Left renal pelvis (tissue), 4 donors: ENCODE measurements around the gene ANKLE2. TPM values are rescaled to one million over a fixed set of nuclear protein-coding genes. Genes with fewer than 3 reads are reported as not detected.
"Not testable (repeated sequence)": the region's sequence is repeated elsewhere in the genome, so short reads cannot be mapped to it uniquely, and the experiment has no call there.

Experiments used
- DNase-seq, 4 donors: peaks; one replicate each; pipeline ENCODE4 v3.0.0-alpha.2; 2013; ENCODE audit warnings: low read depth in 4 of 4, low spot score in 3 of 4
- polyA plus RNA-seq, 4 donors: library from polyadenylated mRNA; unstranded; fragments of 120-200 nt; gene quantifications; one replicate each; pipeline ENCODE4 v1.2.1, GENCODE V29; 2013; ENCODE audit not compliant: insufficient read length in 4 of 4

The ANKLE2 gene
- 10 to 100 TPM; 60.5 to 83.9 (median 67.6) TPM for polyA plus RNA-seq

GRCh38 chr12:132761032-132761920 lies at the start of gene ANKLE2:
ANKLE2 (minus strand) TSS chr12:132761832; CDS start chr12:132761798, 34 bp downstream.
- no peak for DNase-seq

DNA sequence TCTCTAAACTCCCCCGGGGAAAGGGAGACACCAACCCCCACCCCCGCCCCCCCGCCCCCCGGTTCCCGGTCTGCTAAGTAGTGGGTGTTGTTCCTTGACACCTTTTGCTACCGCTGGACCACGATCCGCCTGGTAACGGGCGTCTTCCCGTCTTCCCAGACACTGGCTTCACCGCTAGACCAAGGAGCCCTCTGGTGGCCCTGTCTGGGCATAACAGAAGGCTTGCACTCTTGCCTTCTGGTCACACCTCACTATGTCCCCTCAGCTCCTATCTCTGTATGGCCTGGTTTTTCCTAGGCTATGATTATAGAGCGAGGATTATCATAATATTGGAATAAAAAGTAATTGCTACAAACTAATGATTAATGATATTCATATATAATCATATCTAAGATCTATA lies 47.8 kb upstream of the ANKLE2 start:
- not testable (repeated sequence) for DNase-seq

DNA sequence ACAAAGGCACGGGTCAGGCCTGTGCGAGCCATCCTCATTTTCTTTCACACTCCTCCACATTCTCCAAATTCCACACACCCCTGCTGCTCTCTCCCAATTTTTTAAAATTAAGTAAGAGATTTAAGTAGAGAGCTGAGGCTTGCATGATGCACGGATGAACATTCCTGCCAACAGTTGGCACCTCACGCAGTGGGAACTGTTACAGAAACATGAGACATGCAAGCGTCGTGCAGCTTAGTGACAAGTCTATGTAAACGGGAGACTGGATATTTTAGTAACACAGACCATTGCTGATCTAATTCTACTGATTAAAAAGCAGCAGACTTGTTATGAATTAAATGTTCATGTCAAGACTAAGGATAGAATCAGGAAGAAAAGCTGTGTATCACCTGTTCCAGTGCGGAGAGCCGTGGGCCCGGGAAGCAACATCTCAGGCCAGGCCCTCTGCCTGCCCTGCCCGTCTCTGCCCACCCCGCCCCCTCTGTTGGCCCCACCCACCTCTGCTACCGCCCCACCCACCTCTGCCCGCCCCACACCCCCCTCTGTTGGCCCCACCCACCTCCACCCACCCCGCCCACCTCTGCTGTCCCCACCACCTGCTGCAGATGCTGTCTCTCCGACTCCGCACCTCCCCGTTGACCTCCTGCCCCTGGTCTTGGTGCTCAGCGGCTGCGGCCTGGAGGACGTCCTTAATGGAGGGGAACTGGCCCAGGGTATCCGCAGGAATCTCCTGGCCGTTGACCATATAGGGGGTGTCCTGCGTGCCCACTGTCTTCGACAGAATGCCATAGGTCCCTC lies 45.9 kb upstream of the ANKLE2 start:
- DNase-seq: no peak

DNA sequence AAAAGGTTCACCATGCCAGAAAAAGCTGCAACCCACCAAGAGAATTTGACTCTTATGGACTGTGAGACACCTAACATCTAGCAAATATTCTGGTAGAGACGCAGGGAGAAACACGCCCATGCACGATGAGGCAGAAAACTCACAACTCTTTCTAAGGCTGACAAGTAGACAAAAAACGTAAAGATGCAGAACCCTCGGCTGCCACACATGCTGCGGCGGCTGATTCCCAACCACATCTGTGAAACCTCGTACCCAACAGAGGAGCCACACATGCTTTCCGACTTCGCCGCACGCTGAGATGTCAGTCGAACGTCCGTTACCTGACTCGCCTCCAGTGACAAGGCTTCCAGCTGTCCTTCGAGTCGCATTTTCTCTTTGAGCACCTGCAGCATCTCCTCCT lies 45.2 kb upstream of the ANKLE2 start:
- no peak for DNase-seq

DNA sequence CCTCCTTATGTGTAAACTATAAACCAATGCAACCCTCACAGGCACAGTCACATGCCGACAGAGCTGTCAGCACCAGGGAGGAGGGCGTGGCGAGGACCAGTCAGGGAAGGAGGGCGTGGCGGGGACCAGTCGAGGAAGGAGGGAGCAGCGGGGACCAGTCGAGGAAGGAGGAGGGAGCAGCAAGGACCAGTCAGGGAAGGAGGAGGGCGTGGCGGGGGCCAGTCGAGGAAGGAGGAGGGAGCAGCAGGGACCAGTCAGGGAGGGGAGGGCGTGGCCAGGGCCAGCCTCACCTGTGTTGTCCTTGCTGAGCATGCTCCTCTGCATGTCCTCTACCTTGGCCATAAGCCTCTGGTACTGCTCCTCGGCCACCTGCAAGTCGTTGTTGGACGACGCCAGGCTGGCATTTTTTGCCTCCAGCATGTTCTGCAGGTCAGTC lies 42.8 kb upstream of the ANKLE2 start:
- no peak for DNase-seq

GRCh38 chr12:132803888-132804287 lies 42.3 kb upstream of the ANKLE2 start:
- no peak for DNase-seq

DNA sequence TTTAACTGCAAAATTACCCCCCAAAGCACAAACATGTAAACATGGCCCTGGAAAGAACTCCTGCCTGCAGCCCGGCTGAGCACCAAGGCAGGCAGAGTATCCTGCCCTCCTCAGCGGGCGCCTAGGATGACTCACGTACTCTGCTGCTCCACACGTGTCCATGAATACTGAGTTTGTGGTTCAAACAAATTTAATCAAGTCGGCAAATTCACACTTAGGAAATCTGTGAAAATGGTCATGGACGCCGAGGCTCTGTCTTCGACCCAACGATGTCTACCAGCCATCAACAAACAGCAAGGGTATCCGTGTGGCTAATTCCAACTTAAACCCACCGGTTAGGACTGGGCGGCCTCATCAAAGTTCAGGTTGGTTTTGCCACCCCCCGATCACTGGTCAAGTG lies 41.5 kb upstream of the ANKLE2 start:
- no peak for DNase-seq

GRCh38 chr12:132801741-132802140 lies 40.1 kb upstream of the ANKLE2 start:
- DNase-seq: no peak

GRCh38 chr12:132798836-132799235 lies 37.2 kb upstream of the ANKLE2 start:
- no peak for DNase-seq

DNA sequence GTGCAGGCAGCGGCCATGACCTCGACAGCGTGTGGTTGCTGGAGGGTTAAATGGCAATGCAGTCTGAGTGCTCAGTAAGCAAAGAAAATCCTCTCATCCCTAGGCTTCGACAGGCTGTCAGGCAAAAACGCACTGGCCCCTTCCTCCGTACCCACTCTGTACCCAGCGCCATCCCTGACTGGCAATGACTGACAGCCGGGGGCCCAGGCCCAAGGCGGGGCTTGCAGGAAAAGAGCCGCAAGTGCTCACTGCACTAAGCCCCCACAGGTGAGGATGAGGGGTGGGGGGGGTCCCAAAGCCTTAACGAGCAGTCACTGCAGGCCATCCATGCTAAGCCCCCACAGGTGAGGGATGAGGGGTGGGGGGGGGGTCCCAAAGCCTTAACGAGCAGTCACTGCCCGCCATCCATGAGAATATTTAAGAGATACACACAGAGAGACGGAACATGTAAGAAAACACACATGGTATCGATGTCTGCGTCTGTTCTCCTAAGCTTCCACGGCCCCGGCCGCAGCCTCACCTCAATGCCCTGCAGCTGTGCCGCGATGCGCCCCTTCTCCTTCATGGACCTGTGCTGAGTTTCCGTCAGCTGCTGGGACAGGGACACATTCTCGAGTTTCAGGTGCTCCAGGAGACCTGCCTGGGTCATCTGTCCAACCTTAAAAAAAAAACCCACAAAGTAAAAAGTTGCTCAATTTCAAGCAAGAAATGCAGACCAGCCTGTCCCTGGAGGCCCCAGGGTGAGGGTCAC lies 36.4 kb upstream of the ANKLE2 start:
- no peak for DNase-seq

DNA sequence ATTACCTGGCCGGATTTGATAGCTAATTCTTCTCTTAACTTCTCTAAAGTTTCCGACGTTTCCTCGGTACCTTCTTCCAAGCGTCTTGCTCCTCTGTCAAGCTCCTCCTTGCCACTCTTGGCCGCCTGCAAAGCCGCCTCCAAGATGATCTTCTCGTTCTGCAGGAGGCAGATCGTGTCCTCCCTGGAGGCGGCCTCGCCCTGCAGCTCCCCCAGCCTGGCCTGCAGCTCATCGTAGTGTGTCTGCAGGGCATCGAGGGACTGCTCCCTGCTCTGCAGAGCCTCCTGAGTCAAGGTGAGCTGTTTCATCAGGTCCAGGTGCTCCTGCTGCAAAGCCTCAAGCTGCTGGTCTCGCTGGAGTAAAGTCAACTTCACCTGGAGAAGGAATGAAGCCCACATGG lies 34.2 kb upstream of the ANKLE2 start:
- no peak for DNase-seq

DNA sequence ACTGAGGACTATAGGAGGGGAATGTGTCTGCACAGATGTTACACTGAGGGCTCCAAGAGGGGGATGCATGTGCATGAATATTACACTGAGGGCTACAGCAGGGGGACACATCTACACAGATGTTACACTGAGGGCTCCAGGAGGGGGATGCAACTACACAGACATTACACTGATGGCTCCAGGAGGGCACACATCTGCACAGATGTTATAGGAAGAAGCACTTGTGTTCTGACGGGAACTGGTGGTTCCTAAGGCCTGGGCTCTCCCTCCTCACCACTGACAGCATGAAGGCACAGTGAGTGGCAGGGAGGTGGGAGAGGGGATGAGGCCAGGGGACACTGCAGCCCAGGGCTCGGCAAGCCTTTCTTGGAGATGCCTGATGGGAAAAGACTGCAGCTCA lies 30.3 kb upstream of the ANKLE2 start:
- not testable (repeated sequence) for DNase-seq

- DNase-seq: no peak
Measured at GRCh38 chr12:132789099-132789471, 27.5 kb upstream of the ANKLE2 start.

DNA sequence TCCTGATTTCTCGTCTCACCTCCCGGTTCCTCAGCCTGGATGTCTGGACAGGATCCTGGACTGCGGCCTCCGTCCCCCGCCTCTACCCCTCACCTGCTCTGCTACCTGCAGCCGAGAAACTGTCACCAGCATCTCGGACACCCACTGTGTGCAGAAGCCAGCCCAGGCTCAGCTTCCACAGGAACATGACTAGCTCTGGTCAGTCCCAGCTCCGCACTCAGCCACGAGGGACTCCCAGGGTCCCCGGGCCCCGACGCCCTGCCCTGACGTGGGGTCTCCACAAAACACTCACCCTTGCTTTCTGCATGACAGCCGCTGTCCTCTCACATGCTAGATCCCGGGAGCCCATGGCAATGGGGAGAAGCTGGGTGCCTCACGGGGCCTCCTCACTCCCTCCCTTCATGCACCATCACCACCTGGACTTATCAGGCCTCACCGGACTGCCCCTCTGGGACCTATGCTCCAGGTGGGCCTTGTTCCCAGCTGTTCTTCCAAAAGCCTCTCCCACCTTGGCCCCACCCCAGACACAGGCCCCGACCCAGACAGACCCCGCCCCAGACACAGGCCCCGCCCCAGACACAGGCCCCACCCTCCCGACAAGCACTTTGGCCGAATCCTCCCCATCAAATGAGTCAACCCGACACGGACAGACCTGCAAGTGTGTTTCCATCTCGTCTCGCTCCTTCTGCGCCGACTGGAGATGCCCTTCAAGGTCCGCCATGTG lies 26.9 kb upstream of the ANKLE2 start:
- DNase-seq: no peak

- no peak for DNase-seq
Measured at GRCh38 chr12:132787877-132788276, 26.2 kb upstream of the ANKLE2 start.

GRCh38 chr12:132786192-132786591 lies 24.6 kb upstream of the ANKLE2 start:
- DNase-seq: no peak

- no peak for DNase-seq
Measured at GRCh38 chr12:132784580-132784979, 22.9 kb upstream of the ANKLE2 start.

DNA sequence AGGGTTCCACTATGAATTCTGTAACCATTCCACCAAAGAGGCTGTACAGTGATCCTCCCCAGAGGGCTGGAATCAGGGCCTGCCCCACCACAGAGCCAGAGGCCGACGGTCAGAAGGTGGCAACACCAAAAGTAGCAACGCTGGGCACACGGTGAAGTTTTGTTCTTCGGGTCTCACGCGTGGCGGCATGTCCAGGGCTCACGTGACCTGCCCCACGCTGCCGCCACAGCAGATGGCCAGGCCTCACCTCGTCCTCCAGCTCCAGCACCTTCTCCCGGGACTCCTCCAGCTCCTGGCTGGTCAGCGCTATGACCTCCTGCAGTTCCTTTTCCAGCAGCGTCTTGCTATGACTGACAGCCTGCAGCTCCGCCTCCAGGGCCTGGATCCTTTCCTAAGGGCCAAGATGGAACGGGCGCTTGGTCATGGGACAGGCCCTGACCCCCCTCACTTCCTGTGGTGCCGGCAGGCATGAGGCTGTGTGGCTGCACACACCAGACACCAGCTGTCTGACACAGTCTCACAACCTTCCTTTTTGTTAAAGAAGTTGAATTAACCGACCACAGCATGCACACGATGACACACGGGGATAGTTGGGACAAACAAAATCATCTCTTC lies 22.4 kb upstream of the ANKLE2 start:
- DNase-seq: no peak

DNA sequence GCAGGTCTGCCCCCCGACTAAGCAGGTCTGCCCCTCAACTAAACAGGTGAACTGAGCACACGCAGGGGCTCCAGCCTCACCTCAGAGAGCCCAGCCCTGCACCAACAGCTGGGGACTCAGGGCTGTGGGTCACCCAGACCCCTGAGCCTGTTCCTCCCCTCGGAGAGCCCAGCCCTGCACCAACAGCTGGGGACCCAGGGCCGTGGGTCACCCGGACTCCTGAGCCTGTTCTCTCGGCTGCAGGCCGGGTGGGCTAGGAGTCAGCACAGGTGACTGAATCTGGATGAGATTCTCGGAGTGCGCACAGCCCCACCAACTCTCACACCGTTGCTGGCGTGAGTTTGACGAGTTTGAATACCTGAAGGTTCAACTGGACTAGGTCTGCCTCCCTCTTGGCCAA lies 20.3 kb upstream of the ANKLE2 start:
- no peak for DNase-seq

GRCh38 chr12:132779781-132780353 lies 18.2 kb upstream of the ANKLE2 start:
- no peak for DNase-seq
